Parathyroid adenoma (tissue), 2 donors: ENCODE data around the gene UNC5A.

Experiments used
- H2AFZ ChIP-seq: fragments of 300-600 bp; sonication (generic); one replicate; pipeline ENCODE4 v1.7.0; 2017; ENCODE audit warnings: antibody characterized with exemption, mild to moderate bottlenecking
- H3K27ac ChIP-seq: fragments of 300-600 bp; sonication (generic); one replicate; pipeline ENCODE4 v1.7.0; 2017
- H3K27me3 ChIP-seq: fragments of 300-600 bp; sonication (generic); one replicate; pipeline ENCODE4 v1.7.0; 2017; ENCODE audit warnings: low read length; ENCODE audit not compliant: control insufficient read depth, insufficient read depth
- H3K36me3 ChIP-seq: fragments of 300-600 bp; sonication (generic); one replicate; pipeline ENCODE4 v1.7.0; 2017; ENCODE audit warnings: low read length; ENCODE audit not compliant: control insufficient read depth, insufficient read depth
- H3K4me1 ChIP-seq: fragments of 300-600 bp; sonication (generic); one replicate; pipeline ENCODE4 v1.7.0; 2017; ENCODE audit warnings: control low read depth
- H3K4me2 ChIP-seq: fragments of 300-600 bp; sonication (generic); one replicate; pipeline ENCODE4 v1.7.0; 2017; ENCODE audit warnings: low read length
- H3K4me3 ChIP-seq: fragments of 300-600 bp; sonication (generic); one replicate; pipeline ENCODE4 v1.7.0; 2017; ENCODE audit warnings: low read depth, low read length
- H3K79me2 ChIP-seq: fragments of 300-600 bp; sonication (generic); one replicate; pipeline ENCODE4 v1.7.0; 2017; ENCODE audit warnings: control low read depth
- H3K9ac ChIP-seq: fragments of 300-600 bp; sonication (generic); one replicate; pipeline ENCODE4 v1.7.0; 2017; ENCODE audit warnings: mild to moderate bottlenecking
- H3K9me3 ChIP-seq: fragments of 300-600 bp; sonication (generic); one replicate; pipeline ENCODE4 v1.7.0; 2017; ENCODE audit warnings: low read length; ENCODE audit not compliant: control insufficient read depth
- TF ChIP-seq, protein P1 (sequence below): fragments of 300-600 bp; sonication (generic); IDR thresholded peaks from one replicate; pipeline ENCODE4 v1.7.0; 2017; ENCODE audit warnings: antibody characterized with exemption, mild to moderate bottlenecking
- donor health status: primary hyperparathyroidism.

The UNC5A gene

GRCh38 chr5:176882567-176882903, 72.2 kb downstream of the UNC5A start:
- no peak overlapping the region for H2AFZ ChIP-seq
- no peak overlapping the region for H3K9ac ChIP-seq
- no peaks in the 10 kb centered on the region for H3K27me3 ChIP-seq
- no peak overlapping the region for H3K4me3 ChIP-seq
- H3K36me3 ChIP-seq = no peaks in the 10 kb centered on the region
- TF ChIP-seq, protein P1, sequence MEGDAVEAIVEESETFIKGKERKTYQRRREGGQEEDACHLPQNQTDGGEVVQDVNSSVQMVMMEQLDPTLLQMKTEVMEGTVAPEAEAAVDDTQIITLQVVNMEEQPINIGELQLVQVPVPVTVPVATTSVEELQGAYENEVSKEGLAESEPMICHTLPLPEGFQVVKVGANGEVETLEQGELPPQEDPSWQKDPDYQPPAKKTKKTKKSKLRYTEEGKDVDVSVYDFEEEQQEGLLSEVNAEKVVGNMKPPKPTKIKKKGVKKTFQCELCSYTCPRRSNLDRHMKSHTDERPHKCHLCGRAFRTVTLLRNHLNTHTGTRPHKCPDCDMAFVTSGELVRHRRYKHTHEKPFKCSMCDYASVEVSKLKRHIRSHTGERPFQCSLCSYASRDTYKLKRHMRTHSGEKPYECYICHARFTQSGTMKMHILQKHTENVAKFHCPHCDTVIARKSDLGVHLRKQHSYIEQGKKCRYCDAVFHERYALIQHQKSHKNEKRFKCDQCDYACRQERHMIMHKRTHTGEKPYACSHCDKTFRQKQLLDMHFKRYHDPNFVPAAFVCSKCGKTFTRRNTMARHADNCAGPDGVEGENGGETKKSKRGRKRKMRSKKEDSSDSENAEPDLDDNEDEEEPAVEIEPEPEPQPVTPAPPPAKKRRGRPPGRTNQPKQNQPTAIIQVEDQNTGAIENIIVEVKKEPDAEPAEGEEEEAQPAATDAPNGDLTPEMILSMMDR = no peak
- H3K27ac ChIP-seq = no peak overlapping the region
- no peaks in the 10 kb centered on the region for H3K79me2 ChIP-seq
- H3K4me1 ChIP-seq = no peaks in the 10 kb centered on the region
- H3K9me3 ChIP-seq = no peaks in the 10 kb centered on the region
- H3K4me2 ChIP-seq = no peak overlapping the region

- Histone ChIP-seq H3K27ac (no peak overlapping the region), H3K9ac (no peak overlapping the region), H3K4me1 (no peaks in the 10 kb centered on the region), H3K27me3 (no peaks in the 10 kb centered on the region), H3K9me3 (no peaks in the 10 kb centered on the region), H3K79me2 (no peaks in the 10 kb centered on the region), H3K36me3 (no peaks in the 10 kb centered on the region), H3K4me3 (no peak overlapping the region), H2AFZ (no peak overlapping the region), H3K4me2 (no peak overlapping the region)
- TF ChIP-seq, protein P1 = no peak
Measured at GRCh38 chr5:176883700-176884570, 73.6 kb downstream of the UNC5A start.

DNA sequence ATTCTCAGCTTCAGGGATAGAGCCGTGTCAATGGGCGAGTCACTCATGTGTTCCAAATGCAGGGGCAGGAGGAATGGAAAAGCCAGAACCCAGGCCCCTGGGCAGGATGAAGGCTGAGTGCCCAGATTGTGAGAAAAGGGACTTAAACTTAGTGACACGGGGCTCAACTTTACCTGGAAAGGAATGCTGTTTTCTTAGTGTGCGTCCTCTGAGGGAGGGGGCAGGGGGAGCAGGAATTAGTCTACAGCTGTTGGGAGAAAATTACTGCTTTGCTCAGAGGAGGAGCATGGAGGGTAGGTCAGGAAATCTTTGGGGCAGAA, 74.2 kb downstream of the UNC5A start:
- H3K36me3 ChIP-seq = no peaks in the 10 kb centered on the region
- H3K27ac ChIP-seq = no peak overlapping the region
- TF ChIP-seq, protein P1 = no peak

DNA sequence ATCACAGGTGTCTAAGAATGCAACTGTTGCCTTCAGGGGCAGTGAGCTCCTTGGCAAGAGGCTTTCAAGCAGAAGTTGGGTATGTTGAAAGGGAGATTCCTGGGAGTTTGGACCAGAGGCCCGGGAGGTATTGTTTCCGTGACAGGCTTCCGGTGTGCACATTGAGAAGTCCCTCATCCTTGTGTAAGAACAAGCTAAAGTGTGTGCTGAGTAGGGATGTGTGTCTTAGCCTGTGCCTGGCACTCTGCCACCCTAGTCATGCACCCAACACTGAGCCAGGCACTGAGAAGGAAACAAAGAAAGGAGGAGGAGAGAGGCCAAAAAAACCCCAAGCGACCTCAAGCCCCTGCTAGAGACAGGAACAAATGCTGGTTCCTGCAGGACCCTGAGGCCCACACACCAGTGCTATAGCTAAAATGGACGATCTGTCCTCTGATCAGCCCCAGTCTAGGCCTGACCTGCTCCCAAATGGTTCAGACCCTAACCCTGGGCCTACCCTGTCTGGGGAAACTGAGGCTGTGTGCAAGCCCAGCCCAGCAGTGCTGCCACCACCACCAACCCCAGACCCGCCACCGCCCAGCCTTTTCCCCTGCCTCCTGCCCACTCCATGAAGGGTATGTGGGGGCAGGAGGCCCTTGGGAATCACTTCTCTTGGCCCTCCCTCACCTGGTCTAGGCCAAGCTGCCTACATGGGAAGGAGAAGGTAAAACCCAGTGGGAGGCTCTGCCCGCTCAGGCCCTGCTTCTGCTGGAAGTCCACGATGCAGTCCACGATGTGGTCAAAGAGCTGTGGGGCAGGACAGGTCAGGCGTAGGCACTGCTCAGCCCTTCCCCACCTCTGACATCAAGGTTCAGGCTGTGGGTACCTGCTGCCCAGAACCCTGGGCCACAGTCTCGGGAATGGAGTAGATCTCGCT, 76.2 kb downstream of the UNC5A start:
- Histone ChIP-seq H3K27me3 (no peaks in the 10 kb centered on the region), H2AFZ (no peak overlapping the region), H3K79me2 (no peaks in the 10 kb centered on the region), H3K9me3 (no peaks in the 10 kb centered on the region), H3K4me3 (no peak overlapping the region), H3K27ac (no peak overlapping the region), H3K9ac (no peak overlapping the region), H3K36me3 (no peaks in the 10 kb centered on the region), H3K4me1 (no peaks in the 10 kb centered on the region), H3K4me2 (no peak overlapping the region)
- TF ChIP-seq, protein P1 = no peak

More for the DNA sequence above, 74.2 kb downstream of the UNC5A start:
- Histone ChIP-seq H2AFZ (no peak overlapping the region), H3K79me2 (no peaks in the 10 kb centered on the region), H3K4me1 (no peaks in the 10 kb centered on the region), H3K27me3 (no peaks in the 10 kb centered on the region), H3K9me3 (no peaks in the 10 kb centered on the region), H3K9ac (no peak overlapping the region), H3K4me2 (no peak overlapping the region), H3K4me3 (no peak overlapping the region)
